Lung (tissue), 12 donors: ENCODE measurements around the gene PCED1A. TPM values are rescaled to one million over a fixed set of nuclear protein-coding genes. Genes with fewer than 3 reads are reported as not detected.
"Not testable (repeated sequence)": the region's sequence is repeated elsewhere in the genome, so short reads cannot be mapped to it uniquely, and the experiment has no call there.

Experiments used
- ATAC-seq: fragments of 200-7000 bp; cut with Tn5 transposase; one replicate; pipeline ENCODE4 v1.9.1; 2020; ENCODE audit warnings: moderate number of reproducible peaks; ENCODE audit not compliant: insufficient read depth, low FRiP score
- DNase-seq, 3 donors: peaks; one replicate each; pipeline ENCODE4 v3.0.0-alpha.2; 2013 to 2017
- H3K27ac ChIP-seq, 2 donors: one replicate each; pipeline ENCODE4 v1.5.1; 2013; ENCODE audit warnings: mild to moderate bottlenecking in 2 of 2, moderate library complexity in 2 of 2, control low read depth in 1 of 2, inconsistent platforms in 1 of 2, low read depth in 1 of 2, low read length in 1 of 2
- H3K27me3 ChIP-seq, 3 donors: one replicate each; pipeline ENCODE4 v1.5.1; 2013; ENCODE audit warnings: low read length in 2 of 3; ENCODE audit not compliant: control insufficient read depth in 3 of 3, insufficient read depth in 3 of 3
- H3K36me3 ChIP-seq, 4 donors: one replicate each; pipeline ENCODE4 v1.5.1; 2013; ENCODE audit warnings: low read length in 4 of 4, mild to moderate bottlenecking in 1 of 4, moderate library complexity in 1 of 4; ENCODE audit not compliant: control insufficient read depth in 4 of 4, insufficient read depth in 4 of 4
- H3K4me1 ChIP-seq, 5 donors: one replicate each; pipeline ENCODE4 v1.5.1; 2013; ENCODE audit warnings: low read length in 5 of 5, mild to moderate bottlenecking in 2 of 5, moderate library complexity in 1 of 5; ENCODE audit not compliant: control insufficient read depth in 5 of 5, insufficient read depth in 5 of 5
- H3K4me3 ChIP-seq: one replicate; pipeline ENCODE4 v1.5.1; 2013; ENCODE audit warnings: mild to moderate bottlenecking, control low read depth, moderate library complexity
- H3K9ac ChIP-seq, 2 donors: one replicate each; pipeline ENCODE4 v1.5.1; 2013; ENCODE audit warnings: low read length in 2 of 2, control low read depth in 1 of 2; ENCODE audit not compliant: insufficient read depth in 1 of 2
- H3K9me3 ChIP-seq, 4 donors: one replicate each; pipeline ENCODE4 v1.5.1; 2013; ENCODE audit warnings: low read length in 3 of 4, mild to moderate bottlenecking in 1 of 4, moderate library complexity in 1 of 4; ENCODE audit not compliant: control insufficient read depth in 4 of 4, insufficient read depth in 3 of 4
- CTCF ChIP-seq: IDR thresholded peaks from 2 replicates; pipeline ENCODE4 v1.5.1; 2012; ENCODE audit warnings: mild to moderate bottlenecking; ENCODE audit errors: control extremely low read depth, extremely low read depth
- WGBS, 2 donors: extraction: QIAGEN DNeasy Blood & Tissue Kit; methylation state at CpG; one replicate each; pipeline ENCODE4 v1.1.7; 2013; 5-methylcytosine and 5-hydroxymethylcytosine counted together
- polyA plus RNA-seq, 2 donors: library from polyadenylated mRNA; stranded (reverse); fragments of 200-250 nt; gene quantifications; one replicate each; pipeline ENCODE4 v1.2.1, GENCODE V29; 2013
- total RNA-seq, 2 donors: library from RNA; depleted of rRNA in 1 of 2; stranded (reverse); fragments of >200 nt in 1 of 2; gene quantifications; one replicate each; pipeline ENCODE4 v1.2.1, GENCODE V29; 2014 to 2021
- donor health status: control.
- donor health status: control.
- donor health status: Bipolar disorder and iron deficiency.
- donor health status: healthy.
- donor health status: DM: yes; HTN: yes; CAD: no.

PCED1A gene
- total and polyA plus RNA-seq, 4 donors, result 26.2 to 40.4 (median 35.1) TPM

GRCh38 chr20:2835331-2835796 lies 5.1 kb downstream of the PCED1A start:
- ATAC-seq (no peak), DNase-seq (no peak)
- H3K36me3 ChIP-seq, result peaks cover 0 to 10% (median 6%) of the 10 kb centered on the region in 4 donors
- no peaks in the 10 kb centered on the region for H3K9me3 ChIP-seq
- TF ChIP-seq CTCF, result no peak
- no peak overlapping the region for H3K4me3 ChIP-seq
- no peak overlapping the region for H3K27ac ChIP-seq
- 94 to 98% methylated on average over 6 of the region's 6 CpGs for WGBS, 2 donors
- H3K9ac ChIP-seq, result no peak overlapping the region
- H3K27me3 ChIP-seq, result no peaks in the 10 kb centered on the region
- peaks cover 0 to 11% (median 6%) of the 10 kb centered on the region in 5 donors for H3K4me1 ChIP-seq

DNA sequence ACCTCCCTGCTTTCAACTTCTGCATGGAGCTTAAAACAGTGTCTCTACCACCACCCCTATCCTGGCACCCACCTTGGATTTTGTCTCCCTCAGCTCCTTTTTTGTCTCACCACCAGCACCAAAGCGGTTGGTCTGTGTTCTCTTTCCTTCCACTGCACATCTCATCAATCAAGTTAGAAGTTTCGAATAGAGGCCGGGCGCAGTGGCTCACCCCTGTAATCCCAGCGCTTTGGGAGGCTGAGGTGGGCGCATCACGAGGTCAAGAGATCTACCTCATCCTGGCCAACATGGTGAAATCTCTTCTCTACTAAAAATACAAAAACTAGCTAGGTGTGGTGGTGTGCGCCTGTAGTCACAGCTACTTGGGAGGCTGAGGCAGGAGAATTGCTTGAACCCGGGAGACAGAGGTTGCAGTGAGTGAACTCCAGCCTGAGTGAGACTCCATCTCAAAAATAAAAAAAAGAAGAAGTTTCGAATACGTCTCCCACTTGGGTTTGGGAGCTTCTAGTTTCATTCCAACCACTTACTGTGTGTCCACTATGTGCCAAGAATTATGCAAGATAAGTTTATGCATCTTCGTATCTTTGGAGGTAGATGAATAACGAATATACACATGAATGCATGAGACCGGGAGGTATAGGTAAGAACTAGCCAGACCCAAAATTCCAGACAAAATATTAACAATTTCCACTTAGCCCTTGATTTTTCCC lies 5.9 kb downstream of the PCED1A start:
- H3K36me3 ChIP-seq, result peaks cover 0 to 10% (median 6%) of the 10 kb centered on the region in 4 donors

GRCh38 chr20:2833761-2834160 lies 6.7 kb downstream of the PCED1A start:
- H3K4me3 ChIP-seq, result no peak overlapping the region
- no peaks in the 10 kb centered on the region for H3K9me3 ChIP-seq
- TF ChIP-seq CTCF, result no peak
- H3K36me3 ChIP-seq, result peaks cover 0 to 10% (median 6%) of the 10 kb centered on the region in 4 donors
- WGBS, 2 donors, result 70 to 73% methylated on average over 1 of the region's 1 CpG
- H3K27ac ChIP-seq, result no peak overlapping the region
- ATAC-seq (no peak), DNase-seq (no peak)
- H3K27me3 ChIP-seq, result peaks cover 0 to 4% (median 0%) of the 10 kb centered on the region in 3 donors
- H3K9ac ChIP-seq, result no peak overlapping the region
- no peaks in the 10 kb centered on the region for H3K4me1 ChIP-seq

More for the DNA sequence above, 5.9 kb downstream of the PCED1A start:
- Histone ChIP-seq H3K9me3 (no peaks in the 10 kb centered on the region), H3K4me1 (peaks cover 0 to 5% (median 2%) of the 10 kb centered on the region in 5 donors), H3K27ac (no peak overlapping the region), H3K27me3 (no peaks in the 10 kb centered on the region), H3K4me3 (no peak overlapping the region), H3K9ac (no peak overlapping the region)
- DNase-seq (no peak), ATAC-seq (no peak)
- TF ChIP-seq CTCF, result no peak
- 91 to 94% methylated on average over 14 of the region's 14 CpGs for WGBS, 2 donors

- not testable (repeated sequence) for H3K4me1 ChIP-seq, ATAC-seq, H3K9ac ChIP-seq, DNase-seq, H3K9me3 ChIP-seq, H3K4me3 ChIP-seq, H3K36me3 ChIP-seq, H3K27ac ChIP-seq
- WGBS, 2 donors, result 85 to 87% methylated on average over 7 of the region's 7 CpGs
- peaks cover 0 to 14% (median 7%) of the 10 kb centered on the region in 3 donors for H3K27me3 ChIP-seq
Measured at GRCh38 chr20:2831206-2831605, 9.2 kb downstream of the PCED1A start.
